ENCODE measurements around the gene GCG. TPM values are rescaled to one million over a fixed set of nuclear protein-coding genes. Genes with fewer than 3 reads are reported as not detected.

GCG gene
- polyA plus RNA-seq (2014; cell fraction: cytosol; rRNA removed) = not detected in 2 replicates
- not detected in 2 replicates for polyA plus RNA-seq (2014; cell fraction: nucleus; rRNA removed)

DNA sequence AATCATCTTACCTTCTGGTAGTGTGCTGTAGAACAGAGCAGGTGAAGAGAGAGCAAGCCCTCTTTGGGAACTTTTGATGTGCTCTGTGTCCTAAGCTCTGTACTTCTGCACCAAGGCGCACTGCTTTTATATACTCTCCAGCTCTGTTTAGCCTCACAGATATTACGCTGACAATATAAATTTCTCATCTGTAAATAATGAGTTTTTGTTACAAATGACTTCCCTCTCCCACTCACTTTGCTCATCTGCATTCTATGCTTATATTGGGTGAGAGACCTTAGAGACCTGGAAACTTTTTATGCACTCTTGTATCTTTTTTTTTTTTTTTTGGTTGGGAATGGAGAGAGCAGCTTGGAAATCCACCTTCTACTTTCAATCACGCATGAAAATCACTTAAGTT, at the start of gene GCG:
Gene GCG, minus strand, starts transcription at position 101 of the 400 bp plus-strand sequence. CDS start 3,069 bp downstream, outside the sequence.
- DNase-seq (ENCODE audit: low spot score) = no peak

DNA sequence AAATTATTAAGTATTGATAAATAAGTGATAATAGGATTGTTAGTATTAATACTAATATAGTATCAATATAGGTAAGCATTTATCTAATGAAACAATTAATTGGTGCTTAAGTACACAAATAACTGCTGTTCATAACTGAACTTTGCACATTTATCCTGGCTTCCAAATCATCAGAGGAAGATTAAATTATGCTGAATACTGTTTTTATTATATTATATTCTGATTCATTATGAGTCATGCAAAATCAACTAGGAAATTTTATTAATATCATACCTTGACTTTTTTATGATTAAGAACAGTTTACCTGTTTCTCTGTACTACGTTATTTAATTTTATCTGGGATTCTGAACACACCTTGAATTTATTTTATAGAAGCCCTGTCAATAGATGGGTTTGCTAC, 48.6 kb upstream of the GCG start:
- DNase-seq (ENCODE audit: low spot score) = no peak

DNA sequence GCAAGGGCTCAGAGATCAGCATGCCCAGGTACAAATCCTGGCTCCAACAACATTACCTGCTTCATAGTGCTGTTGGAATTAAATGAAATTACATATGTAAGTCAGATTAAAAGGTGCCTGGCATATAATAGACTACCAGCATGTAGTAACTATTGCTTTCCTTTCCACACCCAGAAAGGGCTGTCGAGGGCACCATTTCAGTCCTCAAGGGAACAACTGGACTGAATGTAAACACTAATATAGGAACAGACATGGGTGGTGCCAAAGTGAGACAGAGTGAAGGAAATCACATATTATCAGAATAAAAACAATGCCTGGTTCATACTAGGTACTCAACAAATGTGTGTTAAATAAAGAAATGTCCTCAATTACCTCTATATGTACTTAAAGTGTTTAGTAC, 47.9 kb upstream of the GCG start:
- DNase-seq (ENCODE audit: low spot score) = no peak

GRCh38 chr2:162198239-162198638, 46.2 kb upstream of the GCG start:
- DNase-seq (ENCODE audit: low spot score) = no peak

GRCh38 chr2:162197069-162197825, 45.2 kb upstream of the GCG start:
- no peak for DNase-seq (ENCODE audit: low spot score)

DNA sequence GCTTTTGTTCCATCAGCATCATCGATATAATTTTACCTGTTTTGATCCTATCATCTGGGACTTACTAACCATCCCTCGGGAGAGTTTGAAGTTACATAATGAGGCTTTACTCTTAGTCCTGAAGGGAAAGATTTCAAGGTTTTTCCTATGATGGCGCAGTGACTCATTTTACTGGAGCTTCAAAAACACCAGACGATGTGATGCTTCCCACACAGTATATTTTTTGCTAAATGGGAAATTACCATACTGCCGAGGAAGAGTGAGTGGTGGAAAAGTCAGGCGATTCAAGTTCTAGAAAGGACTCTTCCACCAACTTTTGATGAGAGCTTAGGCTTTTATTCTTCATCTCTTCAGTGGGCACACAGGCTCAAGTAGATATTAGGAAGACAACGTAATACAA, 44.6 kb upstream of the GCG start:
- DNase-seq (ENCODE audit: low spot score) = no peak

GRCh38 chr2:162188451-162188850, 36.4 kb upstream of the GCG start:
- no peak for DNase-seq (ENCODE audit: low spot score)

GRCh38 chr2:162185541-162186232, 33.6 kb upstream of the GCG start:
- no peak for DNase-seq (ENCODE audit: low spot score)

- DNase-seq (ENCODE audit: low spot score) = no peak
These were observed 32.9 kb upstream of the GCG start for GRCh38 chr2:162184821-162185450.

DNA sequence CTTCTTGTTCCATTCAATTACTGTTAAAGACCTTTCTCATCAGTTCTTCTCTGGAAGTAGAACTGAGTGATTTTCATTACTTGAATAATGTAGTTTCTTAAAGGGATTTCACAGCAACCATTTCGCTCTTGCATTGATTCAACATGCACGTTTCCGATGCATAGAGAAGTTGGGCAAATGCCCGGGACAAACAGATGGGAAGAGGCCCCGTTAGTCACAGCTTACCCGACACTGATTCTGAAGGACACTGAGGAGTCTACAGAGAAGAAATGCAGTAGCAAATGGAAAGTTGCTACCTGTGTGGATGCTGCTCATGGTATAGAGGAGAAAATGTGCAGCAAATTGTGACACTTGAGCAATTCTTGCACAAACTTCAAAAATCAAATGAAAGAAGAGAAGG, 32.3 kb upstream of the GCG start:
- no peak for DNase-seq (ENCODE audit: low spot score)

DNA sequence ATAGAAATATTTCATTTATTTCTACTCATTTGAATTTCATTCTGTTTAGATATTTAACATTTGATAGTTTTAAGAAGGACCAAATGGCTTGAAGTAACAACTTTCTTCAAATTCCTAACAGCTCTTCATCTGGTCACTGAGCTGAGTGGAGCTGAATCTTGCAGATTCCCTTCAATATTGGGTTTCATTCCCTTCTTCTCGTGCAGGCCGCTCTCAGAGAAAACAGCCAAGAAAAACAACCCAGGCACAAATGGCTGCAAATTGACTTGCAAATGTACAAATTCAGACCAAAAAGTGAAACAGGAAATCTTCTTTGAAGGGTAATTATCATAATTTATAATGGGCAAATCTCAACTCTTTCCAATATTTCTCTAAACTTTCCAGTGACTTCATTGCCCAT, 30.3 kb upstream of the GCG start:
- no peak for DNase-seq (ENCODE audit: low spot score)

DNA sequence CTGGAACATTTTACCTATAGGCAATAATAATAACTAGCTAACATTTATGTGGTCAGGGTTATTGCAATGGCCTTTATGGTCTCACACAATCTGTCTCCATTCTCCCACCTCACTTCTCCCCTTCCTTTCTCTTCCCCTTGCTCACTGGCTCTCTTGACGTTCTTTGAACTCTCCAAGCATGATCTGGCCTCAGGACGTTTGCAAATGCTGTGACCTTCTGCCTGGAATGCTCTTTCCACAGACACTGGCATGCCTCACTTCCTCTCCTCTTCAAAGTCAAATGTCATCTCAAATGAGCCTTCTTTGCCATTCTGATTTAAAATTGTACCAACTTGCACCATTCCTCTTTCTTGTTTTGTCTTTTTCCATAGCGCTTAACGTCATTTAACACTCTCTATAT, 25.3 kb upstream of the GCG start:
- no peak for DNase-seq (ENCODE audit: low spot score)

- no peak for DNase-seq (ENCODE audit: low spot score)
These were observed 23.7 kb upstream of the GCG start for GRCh38 chr2:162175714-162176113.

- no peak for DNase-seq (ENCODE audit: low spot score)
These were observed 22.7 kb upstream of the GCG start for GRCh38 chr2:162174746-162175145.

DNA sequence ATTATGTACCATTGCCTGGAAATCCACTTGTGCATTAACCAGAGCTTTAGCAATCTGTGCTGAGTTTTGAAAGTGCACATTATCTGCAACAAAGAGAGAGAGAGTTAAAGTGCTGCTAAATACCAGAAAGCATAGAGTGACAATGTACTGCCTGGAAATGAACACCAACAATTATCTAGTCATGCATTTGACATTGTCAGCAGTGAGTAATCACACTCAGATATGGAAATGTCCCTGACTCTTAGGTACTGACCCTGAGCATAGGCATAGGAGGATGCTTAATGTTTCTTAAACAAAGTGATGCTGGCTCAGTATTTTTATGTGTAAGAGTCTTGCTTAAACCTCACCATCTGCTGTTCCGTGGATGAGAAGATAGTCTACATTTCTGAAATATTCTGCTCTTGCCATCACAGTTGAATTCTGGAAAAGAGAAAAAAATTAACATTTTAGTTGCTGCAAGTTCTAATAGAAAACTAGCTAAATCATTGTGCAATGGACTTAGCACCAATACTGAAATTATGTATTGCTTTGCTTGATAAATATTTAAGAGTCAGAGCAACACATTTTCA, 20.8 kb upstream of the GCG start:
- no peak for DNase-seq (ENCODE audit: low spot score)

DNA sequence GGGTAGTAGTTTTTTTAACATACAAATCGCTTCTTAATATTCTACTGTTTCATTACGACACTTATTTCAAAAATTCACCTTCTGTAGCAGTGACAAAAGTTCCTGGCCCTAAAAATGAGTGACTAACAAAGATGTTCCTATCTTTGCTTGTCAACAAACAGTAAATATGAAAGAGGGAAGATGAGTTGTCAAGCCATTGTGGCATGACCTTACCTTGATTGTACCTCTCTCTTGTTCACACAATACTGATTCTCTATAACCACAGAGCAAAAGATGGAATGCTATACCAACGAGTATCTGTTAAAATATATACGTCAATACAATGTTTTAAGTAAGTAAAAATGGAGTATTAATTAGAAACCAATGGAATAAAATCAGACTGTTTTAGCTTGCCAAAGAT, 14.7 kb upstream of the GCG start:
- DNase-seq (ENCODE audit: low spot score) = no peak

DNA sequence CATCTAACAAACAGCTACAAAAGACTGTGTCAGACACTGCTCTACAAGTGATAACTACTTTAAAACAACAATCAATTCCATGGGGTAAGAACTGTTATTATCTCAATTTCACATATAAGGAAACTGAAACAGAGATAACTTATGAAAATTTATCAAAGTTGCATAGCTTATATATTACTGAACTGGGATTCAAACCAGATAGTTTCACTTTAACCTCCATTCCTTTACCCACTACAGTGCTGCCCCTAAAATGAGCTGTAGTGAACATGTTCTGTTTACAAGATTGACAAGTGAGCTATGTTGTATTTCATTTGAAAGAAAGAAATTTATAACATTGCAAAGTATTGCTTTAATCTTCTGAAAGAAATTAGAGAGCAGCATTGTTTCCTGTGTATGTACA, 14.1 kb upstream of the GCG start:
- no peak for DNase-seq (ENCODE audit: low spot score)

DNA sequence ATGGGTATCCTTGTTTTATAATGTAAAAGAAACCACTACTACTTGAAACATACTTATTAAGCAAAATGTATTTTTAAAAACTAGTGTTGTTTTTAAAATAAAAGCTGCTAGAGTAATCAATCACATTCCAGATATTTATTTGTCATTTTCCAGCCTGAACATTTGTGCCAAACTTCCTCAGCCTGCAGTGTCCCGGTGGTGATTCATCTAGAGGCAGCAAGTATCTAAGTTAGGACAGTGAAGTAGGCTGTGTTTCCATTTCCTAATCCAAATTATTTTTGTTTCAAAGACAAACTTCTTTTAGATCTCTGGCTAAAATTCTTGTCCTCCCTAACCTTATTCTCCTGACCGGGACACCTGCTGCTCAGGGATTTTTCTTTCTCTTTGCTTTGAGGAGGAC, 12.8 kb upstream of the GCG start:
- no peak for DNase-seq (ENCODE audit: low spot score)

DNA sequence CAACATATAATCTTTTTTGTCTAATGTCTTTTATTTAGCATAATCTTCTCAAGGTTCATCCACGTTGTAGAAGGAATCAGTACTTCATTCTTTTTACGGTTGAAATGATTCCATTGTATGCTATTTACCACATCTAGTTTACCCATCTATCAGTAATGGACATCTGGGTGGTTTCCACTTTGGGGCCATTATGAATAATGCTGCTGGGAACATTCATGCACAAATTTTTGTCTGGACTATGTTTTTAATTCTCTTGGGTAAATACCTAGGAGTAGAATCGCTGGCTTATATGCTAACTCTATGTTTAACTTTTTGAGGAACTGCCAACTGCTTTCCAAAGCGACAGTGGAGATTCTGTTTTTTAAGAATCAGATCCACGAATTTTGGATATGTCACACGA, 7.4 kb upstream of the GCG start:
- DNase-seq (ENCODE audit: low spot score) = no peak

DNA sequence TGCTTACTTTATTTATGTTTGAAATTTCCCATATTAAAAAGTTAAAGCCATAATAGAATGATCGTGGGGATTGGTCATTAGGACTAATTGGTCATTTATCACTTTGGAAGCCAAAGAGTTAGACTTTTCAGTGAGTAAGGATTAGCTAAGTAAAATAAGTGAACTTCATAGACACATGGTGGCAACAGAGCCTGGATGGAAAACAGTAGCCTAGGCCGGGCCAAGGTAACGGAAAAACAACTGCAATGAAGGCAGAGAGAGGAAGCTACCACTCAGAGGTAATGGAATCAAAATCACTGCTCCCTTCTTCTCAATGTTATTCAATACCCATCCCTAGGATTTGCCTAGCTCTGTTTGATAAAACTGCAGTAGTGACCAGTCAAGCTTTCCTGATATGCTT, 4.1 kb upstream of the GCG start:
- DNase-seq (ENCODE audit: low spot score) = no peak

DNA sequence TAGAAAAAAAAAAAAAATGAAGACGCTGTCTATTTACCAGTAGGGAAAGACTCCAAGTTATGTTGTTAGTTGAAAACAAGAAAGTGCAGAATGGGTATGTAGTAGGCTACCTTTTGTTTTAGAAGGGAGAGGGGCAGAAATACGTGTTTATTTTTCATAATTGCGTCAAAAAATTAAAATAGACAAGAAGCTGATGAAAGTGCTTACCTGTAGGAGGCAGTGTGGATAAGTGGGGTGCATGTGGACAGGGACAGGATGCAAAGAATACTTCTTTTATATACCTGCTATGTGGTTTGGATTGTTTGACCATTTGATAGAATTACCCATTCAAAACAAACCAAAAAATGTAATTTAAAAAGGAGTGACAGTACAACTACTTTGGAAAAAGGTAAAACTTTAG, 3.0 kb upstream of the GCG start:
- DNase-seq (ENCODE audit: low spot score) = no peak

DNA sequence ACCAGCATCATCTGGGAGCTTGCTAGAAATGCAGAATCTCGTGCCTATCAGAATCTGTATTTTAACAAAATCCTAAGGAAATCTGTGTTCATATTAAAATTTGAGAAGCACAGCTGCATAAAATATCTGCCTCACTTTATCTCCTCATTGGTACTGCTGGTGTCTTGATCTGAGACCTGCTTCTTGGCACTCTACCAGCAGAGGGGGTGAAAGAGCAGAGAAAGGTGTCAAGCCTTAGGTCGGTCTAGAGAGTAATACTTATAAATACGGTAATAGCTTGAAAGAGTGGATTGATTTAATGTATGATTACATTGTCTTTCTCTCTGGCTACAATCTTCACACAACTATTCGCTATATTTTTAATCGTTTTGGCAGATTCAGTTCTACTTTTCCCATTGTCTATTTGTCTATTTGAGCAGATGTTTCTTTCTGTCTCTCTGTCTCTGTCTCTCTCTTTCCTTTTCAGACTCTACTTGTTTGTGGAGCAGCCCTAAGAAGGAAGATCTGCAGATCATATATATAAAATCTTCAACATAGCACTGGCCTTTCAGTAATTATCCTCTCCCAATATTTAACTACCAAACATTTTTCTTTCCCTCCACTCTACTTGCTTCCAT, 1.7 kb upstream of the GCG start:
- peak; percentile 35 for DNase-seq (ENCODE audit: low spot score)
